Lower lobe of right lung (tissue), 2 donors: ENCODE data around the gene ZSWIM9. TPM values are rescaled to one million over a fixed set of nuclear protein-coding genes. Genes with fewer than 3 reads are reported as not detected.

Source experiments
- ATAC-seq, 2 donors: fragments of 200-7000 bp; cut with Tn5 transposase; one replicate each; pipeline ENCODE4 v1.9.1; 2020 to 2022; ENCODE audit warnings: mild to moderate bottlenecking in 2 of 2, moderate library complexity in 2 of 2
- DNase-seq: peaks from one replicate; pipeline ENCODE4 v3.0.0-alpha.2; 2020
- H3K27ac ChIP-seq: fragments of 200-600 bp; one replicate; pipeline ENCODE4 v1.8.0; 2022
- H3K27me3 ChIP-seq: fragments of 200-600 bp; one replicate; pipeline ENCODE4 v1.8.0; 2022; ENCODE audit warnings: low read depth
- H3K36me3 ChIP-seq: fragments of 200-600 bp; one replicate; pipeline ENCODE4 v1.8.0; 2022; ENCODE audit warnings: mild to moderate bottlenecking
- H3K4me1 ChIP-seq: fragments of 200-600 bp; one replicate; pipeline ENCODE4 v1.8.0; 2022
- H3K4me3 ChIP-seq: fragments of 200-600 bp; one replicate; pipeline ENCODE4 v1.8.0; 2022; ENCODE audit warnings: mild to moderate bottlenecking
- H3K9me3 ChIP-seq: fragments of 200-600 bp; one replicate; pipeline ENCODE4 v1.8.0; 2022
- CTCF ChIP-seq: fragments of 200-600 bp; IDR thresholded peaks from one replicate; pipeline ENCODE4 v1.8.0; 2022; ENCODE audit warnings: antibody characterized with exemption, mild to moderate bottlenecking
- intact Hi-C: fragments of 100-400 bp; cut with DNase I; formaldehyde crosslinking; loops from one replicate; pipeline ENCODE4 v1.11.0; 2022
- total RNA-seq: library from RNA; stranded (reverse); fragmentation: NEBNext Ultra II Directional; extraction: Animal tissue kit (Norgen Biotek cat#: 25700); gene quantifications from one replicate; pipeline ENCODE4 v1.2.1, GENCODE V29; 2021
- donor health status: DM: no; HTN: yes; CAD: no; lungs with severe emphysema.

The ZSWIM9 gene
- total RNA-seq, 1 donor from 2014 or later, result 7.7 TPM

DNA sequence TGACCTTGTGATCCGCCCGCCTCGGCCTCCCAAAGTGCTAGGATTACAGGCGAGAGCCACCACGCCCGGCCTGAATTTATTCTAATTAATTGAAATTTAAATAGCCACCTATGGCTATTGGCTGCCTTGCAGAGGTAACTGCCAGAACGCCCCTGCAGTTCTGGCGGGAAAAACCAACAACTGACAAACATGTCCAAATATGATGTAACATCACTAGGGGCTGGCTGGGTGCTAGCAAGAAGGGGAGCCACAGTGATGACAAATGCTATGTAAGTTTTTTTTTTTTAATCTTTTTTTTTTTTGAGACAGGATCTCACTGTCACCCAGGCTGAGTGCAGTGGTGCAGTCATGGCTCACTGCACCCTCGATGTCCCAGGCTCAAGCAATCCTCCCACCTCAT, 12.9 kb downstream of the ZSWIM9 start:
- no peaks in the 10 kb centered on the region for H3K27me3 ChIP-seq
- no peaks in the 10 kb centered on the region for H3K36me3 ChIP-seq
- no peak for TF ChIP-seq CTCF
- H3K4me3 ChIP-seq, result no peak overlapping the region
- H3K4me1 ChIP-seq, result no peaks in the 10 kb centered on the region
- H3K27ac ChIP-seq, result no peak overlapping the region
- H3K9me3 ChIP-seq, result peaks cover 7% of the 10 kb centered on the region
- DNase-seq (no peak), ATAC-seq (no peak)
- intact Hi-C loops, result no loop called here

- DNase-seq, result no peak
- ATAC-seq, result no peak
- no peaks in the 10 kb centered on the region for H3K36me3 ChIP-seq
- H3K4me3 ChIP-seq, result no peak overlapping the region
- no peaks in the 10 kb centered on the region for H3K27me3 ChIP-seq
- intact Hi-C loops, result no loop called here
- H3K9me3 ChIP-seq, result peaks cover 7% of the 10 kb centered on the region
- no peak overlapping the region for H3K27ac ChIP-seq
- H3K4me1 ChIP-seq, result no peaks in the 10 kb centered on the region
- no peak for TF ChIP-seq CTCF
These were observed 15.5 kb downstream of the ZSWIM9 start for GRCh38 chr19:48186015-48186414.

- no peak overlapping the region for H3K27ac ChIP-seq
- no peak for DNase-seq
- peaks cover 3% of the 10 kb centered on the region for H3K9me3 ChIP-seq
- H3K4me1 ChIP-seq, result no peaks in the 10 kb centered on the region
- no peaks in the 10 kb centered on the region for H3K36me3 ChIP-seq
- no peaks in the 10 kb centered on the region for H3K27me3 ChIP-seq
- TF ChIP-seq CTCF, result no peak
- no peak for ATAC-seq
- H3K4me3 ChIP-seq, result no peak overlapping the region
- intact Hi-C loops, result no loop called here
These were observed 16.1 kb downstream of the ZSWIM9 start for GRCh38 chr19:48186541-48186991.

DNA sequence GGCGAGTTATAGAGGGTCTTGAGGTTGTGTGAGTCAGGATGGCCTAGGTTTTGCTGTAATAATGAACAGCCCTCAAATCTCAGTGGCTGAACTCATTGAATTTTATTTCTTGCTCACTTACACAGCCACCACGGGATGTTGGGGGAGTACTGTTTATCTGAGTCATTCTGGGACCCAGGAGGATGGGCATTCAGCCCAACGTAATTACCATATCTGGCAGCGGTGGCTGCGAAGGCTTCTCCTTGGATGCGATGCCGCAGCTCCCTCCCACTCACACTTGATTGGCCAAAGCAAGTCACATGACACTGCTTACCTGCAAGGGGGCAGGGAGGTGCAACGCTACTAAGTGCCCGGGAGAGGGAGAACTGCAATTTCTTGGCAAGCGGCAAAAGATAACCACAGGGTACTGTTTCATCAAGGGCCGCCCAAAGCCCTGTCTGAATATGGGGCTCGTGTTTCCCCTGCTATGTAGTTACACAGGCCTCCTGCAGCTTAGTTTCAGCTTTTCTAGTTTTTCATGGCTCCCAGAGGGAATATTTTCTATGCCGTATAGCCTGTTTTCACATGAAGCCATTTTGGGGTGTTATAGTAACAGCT, 19.9 kb downstream of the ZSWIM9 start:
- no peak for TF ChIP-seq CTCF

GRCh38 chr19:48190885-48191284, 20.4 kb downstream of the ZSWIM9 start:
- intact Hi-C loops, result no loop called here
- no peaks in the 10 kb centered on the region for H3K27me3 ChIP-seq
- no peak for ATAC-seq
- no peaks in the 10 kb centered on the region for H3K4me1 ChIP-seq
- DNase-seq, result no peak
- no peaks in the 10 kb centered on the region for H3K9me3 ChIP-seq
- no peak overlapping the region for H3K27ac ChIP-seq
- H3K36me3 ChIP-seq, result no peaks in the 10 kb centered on the region
- H3K4me3 ChIP-seq, result no peak overlapping the region
- no peak for TF ChIP-seq CTCF

More for the DNA sequence above, 19.9 kb downstream of the ZSWIM9 start:
- no peak for DNase-seq
- Histone ChIP-seq H3K27ac (no peak overlapping the region), H3K36me3 (no peaks in the 10 kb centered on the region), H3K4me1 (no peaks in the 10 kb centered on the region), H3K4me3 (no peak overlapping the region), H3K27me3 (no peaks in the 10 kb centered on the region), H3K9me3 (no peaks in the 10 kb centered on the region)
- intact Hi-C loops, result no loop called here
- peak in 1 of 2 donors; percentile 86 for ATAC-seq

DNA sequence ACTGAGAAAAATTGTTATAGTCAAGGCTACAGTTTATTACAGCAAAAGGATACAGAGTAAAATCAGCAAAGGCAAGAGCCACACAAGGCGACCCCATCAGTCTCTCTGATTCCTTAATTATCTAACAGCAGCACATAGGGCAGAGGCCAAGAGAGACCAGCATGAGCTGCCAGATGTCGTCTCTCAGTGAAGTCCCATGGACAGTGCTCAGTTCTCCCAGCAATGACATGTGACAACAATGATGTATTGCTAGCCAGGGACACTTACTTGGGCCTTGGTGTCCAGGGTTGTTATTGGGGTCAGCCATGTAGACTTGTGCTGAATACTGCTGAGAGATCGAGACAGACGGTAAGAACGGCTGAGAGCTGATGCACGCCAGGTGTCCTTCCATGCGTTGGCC, 22.3 kb downstream of the ZSWIM9 start:
- no peak overlapping the region for H3K27ac ChIP-seq
- no peaks in the 10 kb centered on the region for H3K9me3 ChIP-seq
- ATAC-seq (no peak), DNase-seq (no peak)
- intact Hi-C loops, result no loop called here
- H3K27me3 ChIP-seq, result no peaks in the 10 kb centered on the region
- H3K4me3 ChIP-seq, result no peak overlapping the region
- no peak for TF ChIP-seq CTCF
- H3K4me1 ChIP-seq, result peaks cover 4% of the 10 kb centered on the region
- no peaks in the 10 kb centered on the region for H3K36me3 ChIP-seq
